GM18951 (cell line): ENCODE data around the gene EGR1.

Source experiments
- POLR2A ChIP-seq: IDR thresholded peaks from 4 replicates; pipeline ENCODE4 v1.6.1; 2011; ENCODE audit warnings: mild to moderate bottlenecking; ENCODE audit not compliant: insufficient read length, insufficient read depth; ENCODE audit errors: extremely low read depth
- in situ Hi-C: fragments of 300-500 bp; cut with MboI; formaldehyde crosslinking; loops from one replicate; pipeline ENCODE4 v1.12.0; 2022; ENCODE audit warnings: low sequenced_read_pairs, mixed read lengths, inconsistent platforms; ENCODE audit not compliant: unreplicated experiment

The EGR1 gene

GRCh38 chr5:138458384-138458783, 6.9 kb upstream of the EGR1 start:
- in situ Hi-C loops = no loop called here
- no peak for TF ChIP-seq POLR2A

GRCh38 chr5:138458856-138459255, 6.4 kb upstream of the EGR1 start:
- no peak for TF ChIP-seq POLR2A
- in situ Hi-C loops = no loop called here

- in situ Hi-C loops = no loop called here
These were observed 5.9 kb upstream of the EGR1 start for GRCh38 chr5:138459311-138459933.

GRCh38 chr5:138460032-138460693, 5.1 kb upstream of the EGR1 start:
- TF ChIP-seq POLR2A = no peak
- in situ Hi-C loops = no loop called here

More at GRCh38 chr5:138459311-138459933, 5.9 kb upstream of the EGR1 start:
- no peak for TF ChIP-seq POLR2A

GRCh38 chr5:138461343-138462125, 3.7 kb upstream of the EGR1 start:
- in situ Hi-C loops = no loop called here
- TF ChIP-seq POLR2A = no peak

GRCh38 chr5:138463419-138464007, 1.8 kb upstream of the EGR1 start:
- no peak for TF ChIP-seq POLR2A
- in situ Hi-C loops = no loop called here

- peak; percentile 57 for TF ChIP-seq POLR2A
- in situ Hi-C loops = no loop called here
These were observed 1.3 kb upstream of the EGR1 start for GRCh38 chr5:138464008-138464387.

GRCh38 chr5:138464388-138465260, 655 bp upstream of the EGR1 start:
- TF ChIP-seq POLR2A = peak; percentile 77
- in situ Hi-C loops = no loop called here

- no peak for TF ChIP-seq POLR2A
- in situ Hi-C loops = no loop called here
These were observed 1.0 kb downstream of the EGR1 start for GRCh38 chr5:138466125-138466899.

- in situ Hi-C loops = no loop called here
- no peak for TF ChIP-seq POLR2A
These were observed 1.8 kb downstream of the EGR1 start for GRCh38 chr5:138466900-138467710.

- in situ Hi-C loops = no loop called here
- TF ChIP-seq POLR2A = no peak
These were observed 2.4 kb downstream of the EGR1 start for GRCh38 chr5:138467711-138468132.
